Measurements from ENCODE around the gene MAPKAPK2. TPM values are rescaled to one million over a fixed set of nuclear protein-coding genes. Genes with fewer than 3 reads are reported as not detected.

MAPKAPK2 gene
- total RNA-seq, 1 experiment from 2014 or later = 20.7 TPM

DNA sequence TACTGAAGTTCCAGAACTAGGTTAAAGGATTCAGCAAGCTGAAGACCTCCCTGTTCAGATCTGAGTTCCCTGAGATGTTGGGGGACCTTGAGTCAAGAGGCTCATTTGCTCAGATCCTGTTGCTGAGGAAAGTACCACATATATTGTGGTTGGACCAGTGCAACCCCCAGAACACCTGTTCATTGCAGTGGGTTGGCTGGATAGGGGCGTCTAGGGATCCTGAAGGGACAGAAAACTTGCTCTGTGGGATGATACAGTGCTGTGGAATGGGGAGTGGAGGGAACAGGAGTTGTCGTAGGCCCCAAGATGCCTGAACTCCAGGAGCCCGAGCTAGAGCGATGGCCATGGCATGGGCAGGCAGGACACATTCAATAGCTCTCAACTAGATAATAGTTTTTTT, 24.6 kb upstream of the MAPKAPK2 start:
- no peak for DNase-seq (ENCODE audit: low read depth)

DNA sequence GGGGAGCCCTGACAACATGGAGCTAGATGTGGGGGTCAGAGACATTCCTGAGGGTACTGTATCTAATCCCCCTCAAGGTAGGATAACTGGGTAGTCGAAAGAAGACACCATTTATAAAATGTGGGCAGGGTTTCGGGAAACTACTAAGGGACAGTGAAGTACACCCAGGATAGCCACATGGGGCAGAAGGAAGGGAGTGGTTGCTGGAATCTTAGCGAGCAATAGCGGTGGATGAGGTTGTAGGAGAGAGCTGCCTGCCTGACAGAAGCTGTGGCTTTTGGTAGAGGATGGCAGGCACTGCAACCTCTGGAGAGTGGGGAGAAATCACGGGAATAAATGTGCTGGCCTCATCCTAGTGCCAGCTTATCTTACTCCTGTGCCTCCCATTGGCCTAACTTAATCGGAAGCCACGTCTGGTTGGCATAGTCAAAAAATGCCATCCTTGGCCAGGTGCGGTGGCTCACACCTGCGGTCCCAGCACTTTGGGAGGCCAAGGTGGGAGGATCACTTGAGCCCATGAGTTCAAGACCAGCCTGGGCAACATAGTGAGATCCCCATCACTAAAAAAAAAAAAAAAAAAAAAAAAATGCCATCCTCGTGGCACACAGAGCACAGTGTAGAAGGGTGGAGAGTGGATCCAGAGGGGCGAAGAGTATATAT, 23.4 kb upstream of the MAPKAPK2 start:
- no peak for DNase-seq (ENCODE audit: low read depth)

DNA sequence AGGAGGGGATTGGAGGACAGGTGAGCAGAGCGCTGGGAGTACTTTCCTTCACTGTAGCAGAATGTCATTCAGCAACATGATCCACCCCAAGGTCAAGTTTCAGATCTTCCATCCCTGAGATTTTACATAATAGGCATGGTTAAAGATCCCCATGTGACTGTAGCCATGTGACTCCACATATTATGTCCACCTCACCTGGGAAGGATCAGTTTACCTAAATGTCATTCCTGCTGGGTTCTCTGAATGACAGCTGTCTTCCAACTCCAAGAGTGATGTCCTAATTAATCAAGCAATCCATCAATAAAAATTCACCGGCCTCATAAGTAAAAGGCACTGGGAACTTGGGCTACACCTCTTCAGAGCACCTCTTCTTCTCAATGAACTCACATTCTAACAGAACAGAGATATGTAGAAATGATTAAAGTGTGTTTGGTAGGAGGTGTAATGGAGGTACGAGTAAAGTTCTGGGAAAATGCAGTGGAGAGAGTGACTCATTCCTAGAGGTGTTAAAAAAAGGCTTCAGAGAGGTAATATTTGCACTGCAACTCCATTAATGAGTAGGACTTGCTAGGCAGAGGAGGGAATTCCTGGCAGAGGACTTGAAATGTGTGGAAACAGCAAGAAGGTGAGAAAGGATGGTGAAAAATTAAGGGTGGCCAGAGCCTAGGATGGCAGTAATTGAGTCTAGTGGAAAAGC, 22.2 kb upstream of the MAPKAPK2 start:
- no peak for DNase-seq (ENCODE audit: low read depth)

DNA sequence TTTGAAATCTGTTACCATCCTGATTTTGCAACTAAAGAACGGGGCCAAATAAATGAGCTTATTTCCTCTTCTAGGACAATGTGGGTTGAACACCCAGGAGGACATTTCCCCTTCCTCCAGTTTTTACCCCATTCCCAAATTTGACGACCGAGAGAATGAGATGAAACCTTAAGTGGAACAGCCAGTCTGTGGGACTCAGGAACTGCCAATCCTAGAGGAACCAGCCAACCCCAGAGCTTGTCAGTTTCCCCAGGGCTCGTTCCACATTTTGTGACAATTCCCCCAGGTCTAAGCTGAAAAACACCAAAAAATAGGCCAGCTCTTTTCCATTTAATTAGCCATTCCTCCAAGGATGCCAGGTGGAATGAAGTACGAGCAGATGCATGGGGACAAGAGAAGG, 21.3 kb upstream of the MAPKAPK2 start:
- DNase-seq (ENCODE audit: low read depth) = no peak

DNA sequence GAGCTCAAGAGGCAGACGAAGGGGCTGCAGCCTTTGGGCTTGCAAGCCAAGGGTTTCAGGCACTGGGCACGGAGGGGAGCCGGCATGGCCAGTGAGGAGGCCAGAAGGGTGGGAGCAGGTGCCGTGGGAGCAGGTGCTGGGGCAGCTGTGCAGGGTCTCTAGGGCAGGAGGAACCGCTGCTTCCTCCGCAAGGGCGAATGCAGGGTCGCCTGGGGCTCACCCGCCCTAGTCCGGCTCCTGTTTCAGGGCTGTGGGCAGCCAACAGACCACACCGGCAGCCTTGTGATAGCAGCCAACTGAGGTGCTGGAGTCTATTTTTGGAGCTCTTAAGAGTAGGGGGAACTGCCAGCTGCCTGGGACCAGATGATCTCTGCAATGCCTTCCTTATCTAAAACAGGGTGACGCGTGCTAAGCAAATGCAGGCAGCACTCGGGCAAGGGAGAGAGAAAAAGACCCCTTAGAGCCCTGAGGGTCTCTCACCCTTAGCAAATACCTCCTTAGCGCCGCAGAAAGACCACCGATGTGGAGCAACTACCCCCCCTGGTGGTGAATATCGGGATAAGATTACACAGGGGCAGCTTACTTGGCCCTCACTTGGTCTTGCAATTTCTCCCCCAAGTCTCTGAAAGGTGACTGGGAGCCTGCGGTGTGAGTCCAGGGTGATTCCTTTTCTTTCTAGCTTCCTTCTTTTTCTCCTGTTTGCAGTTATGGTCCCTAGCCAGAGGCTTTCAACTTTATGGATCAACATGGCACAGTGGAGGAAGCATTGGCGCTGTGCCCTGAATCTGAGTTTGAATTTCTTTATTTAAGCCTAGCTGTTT, 20.7 kb upstream of the MAPKAPK2 start:
- DNase-seq (ENCODE audit: low read depth) = peak; percentile 50

DNA sequence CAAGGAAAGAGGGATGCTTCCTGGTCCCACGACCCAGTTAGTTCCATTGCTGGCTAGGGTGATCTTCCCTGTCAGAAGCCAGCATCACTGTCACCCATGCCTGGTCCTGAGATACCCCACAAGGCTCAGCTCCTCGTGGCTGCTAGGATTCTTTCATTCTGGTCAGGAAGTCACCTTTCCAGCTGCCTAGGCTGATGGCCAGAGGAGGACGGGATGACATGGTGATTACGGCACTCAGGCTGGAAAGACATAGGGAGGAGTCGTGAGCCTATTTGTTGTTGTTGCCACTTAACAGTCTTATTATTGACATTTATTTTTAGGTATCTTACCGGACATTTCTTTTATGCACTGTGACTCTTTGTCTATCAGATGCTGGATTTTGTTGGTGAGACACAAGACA, 20.0 kb upstream of the MAPKAPK2 start:
- DNase-seq (ENCODE audit: low read depth) = no peak

DNA sequence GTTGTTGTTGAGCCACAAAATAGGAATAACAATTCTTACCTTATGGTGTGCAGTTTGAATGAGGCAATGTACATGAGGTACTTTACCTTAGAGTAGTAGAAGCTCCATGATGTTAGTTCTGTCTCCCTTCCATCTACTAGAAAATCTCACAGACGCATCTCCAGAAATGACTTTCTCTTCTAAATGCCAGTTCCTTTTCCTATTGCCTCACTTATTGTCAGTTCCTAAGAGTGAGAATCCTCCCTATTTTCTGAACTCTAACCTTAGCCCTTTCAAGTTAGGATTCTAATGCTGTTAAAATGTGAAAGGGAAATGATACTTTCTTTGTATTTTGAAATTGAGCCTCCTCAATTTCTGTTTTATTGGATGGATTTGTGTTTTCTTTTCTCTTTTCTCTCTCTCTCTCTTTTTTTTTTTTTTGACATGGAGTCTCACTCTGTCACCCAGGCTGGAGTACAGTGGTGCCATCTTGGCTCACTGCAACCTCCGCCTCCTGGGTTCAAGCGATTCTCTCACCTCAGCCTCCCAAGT, 18.6 kb upstream of the MAPKAPK2 start:
- DNase-seq (ENCODE audit: low read depth) = no peak

DNA sequence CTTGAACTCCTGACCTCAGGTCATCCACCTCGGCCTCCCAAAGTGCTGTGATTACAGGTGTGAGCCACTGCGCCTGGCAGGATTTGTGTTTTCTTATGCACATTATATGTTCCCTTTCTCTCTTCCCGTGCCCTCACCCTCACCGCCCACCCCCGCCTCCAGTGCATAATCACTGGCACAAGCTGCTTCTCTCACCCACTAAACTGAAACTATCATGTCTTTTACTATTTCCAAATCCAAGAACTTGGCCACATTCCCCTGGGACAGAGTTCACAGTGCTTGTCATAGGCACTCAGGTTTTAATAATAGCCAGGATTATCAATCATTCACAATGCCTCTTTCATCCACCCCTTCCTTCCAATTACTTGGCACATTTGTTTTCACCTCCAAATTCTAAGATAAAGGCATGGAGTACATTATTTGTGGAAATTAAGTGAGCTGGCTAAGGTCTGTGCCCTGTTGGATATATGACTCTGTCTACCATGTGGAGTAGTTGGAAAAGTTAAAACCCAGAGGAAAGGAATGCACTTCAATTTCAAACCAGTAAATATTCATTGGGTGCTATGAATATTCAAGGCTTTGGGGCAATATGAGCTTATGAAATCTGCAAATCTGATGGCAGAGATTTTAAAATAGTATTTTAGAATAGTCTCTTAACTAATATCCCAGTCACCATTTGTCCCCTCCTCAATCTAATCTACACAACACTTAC, 17.6 kb upstream of the MAPKAPK2 start:
- no peak for DNase-seq (ENCODE audit: low read depth)

DNA sequence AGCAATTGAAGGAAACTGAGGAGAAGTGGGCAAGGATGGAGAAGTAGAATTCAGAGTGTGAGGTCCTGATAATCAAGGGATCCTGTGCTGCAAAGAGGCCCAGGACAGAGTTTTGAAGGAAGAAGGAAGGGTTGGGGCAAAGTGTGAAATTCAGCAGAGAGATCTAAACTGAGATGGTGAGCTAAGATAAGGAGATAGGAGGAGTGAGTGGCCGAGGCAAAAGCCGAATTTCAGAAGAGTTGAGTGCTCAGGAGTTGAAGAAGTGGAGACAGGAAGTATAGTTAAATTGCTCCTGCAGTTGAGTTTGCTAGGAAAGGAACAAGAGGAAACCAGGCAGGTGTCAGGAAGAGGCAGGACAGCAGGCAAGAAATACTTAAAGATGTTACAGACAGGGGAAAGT, 16.4 kb upstream of the MAPKAPK2 start:
- DNase-seq (ENCODE audit: low read depth) = no peak

DNA sequence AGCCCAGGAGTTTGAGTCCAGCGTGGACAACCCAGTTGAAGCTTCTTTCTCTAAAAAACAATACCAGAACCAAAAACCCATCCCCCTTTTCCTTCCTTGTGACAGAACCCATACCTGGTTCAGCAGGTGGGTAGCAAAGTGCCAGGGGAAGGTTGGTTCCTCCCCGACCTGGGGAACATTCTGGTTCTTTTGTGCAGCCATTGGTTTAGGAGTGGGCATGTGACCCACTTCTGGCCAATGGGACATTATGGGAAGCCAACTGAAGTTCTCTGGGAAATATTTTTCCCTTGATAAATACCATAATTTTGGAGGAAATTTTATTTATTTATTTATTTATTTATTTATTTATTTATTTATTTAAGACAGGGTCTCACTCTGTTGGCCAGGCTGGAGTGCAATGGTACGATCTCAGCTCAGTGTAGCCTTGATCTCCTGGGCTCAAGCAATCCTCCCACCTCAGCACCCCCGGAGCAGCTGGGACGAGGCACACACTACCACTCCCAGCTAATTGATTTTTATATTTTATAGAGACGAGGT, 15.8 kb upstream of the MAPKAPK2 start:
- no peak for DNase-seq (ENCODE audit: low read depth)

DNA sequence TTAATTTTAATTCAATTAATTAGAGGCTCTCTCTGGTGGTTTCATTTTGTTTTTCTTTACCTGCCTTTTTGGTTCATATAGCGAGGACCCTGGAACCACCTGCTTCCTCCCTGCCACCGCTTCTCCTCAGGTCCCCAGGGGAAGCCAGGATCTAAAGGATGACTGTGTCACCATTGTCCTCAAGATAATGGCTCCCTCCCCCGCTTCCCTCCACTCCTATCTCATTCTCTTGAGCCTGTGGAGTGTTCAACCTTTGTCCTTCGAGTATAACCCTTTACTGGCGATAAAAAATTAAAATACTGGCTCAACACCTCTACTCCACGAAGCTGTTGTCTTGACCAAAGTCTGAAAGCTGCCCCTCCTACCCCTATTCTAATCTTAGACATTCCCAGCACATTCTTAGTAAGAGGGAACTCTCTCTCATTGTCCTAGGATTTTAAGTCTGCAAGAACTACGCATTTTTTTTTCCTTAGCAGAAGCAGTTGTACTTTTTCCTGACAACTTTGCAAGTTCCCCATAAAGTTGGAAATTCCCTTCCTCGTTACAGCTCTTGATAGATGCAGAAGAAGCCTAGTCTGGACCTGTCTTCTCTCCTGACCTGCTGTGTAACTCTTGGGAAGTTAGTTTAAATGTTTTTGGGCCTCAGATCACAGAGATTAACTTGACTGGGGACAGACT, 12.6 kb upstream of the MAPKAPK2 start:
- no peak for DNase-seq (ENCODE audit: low read depth)

DNA sequence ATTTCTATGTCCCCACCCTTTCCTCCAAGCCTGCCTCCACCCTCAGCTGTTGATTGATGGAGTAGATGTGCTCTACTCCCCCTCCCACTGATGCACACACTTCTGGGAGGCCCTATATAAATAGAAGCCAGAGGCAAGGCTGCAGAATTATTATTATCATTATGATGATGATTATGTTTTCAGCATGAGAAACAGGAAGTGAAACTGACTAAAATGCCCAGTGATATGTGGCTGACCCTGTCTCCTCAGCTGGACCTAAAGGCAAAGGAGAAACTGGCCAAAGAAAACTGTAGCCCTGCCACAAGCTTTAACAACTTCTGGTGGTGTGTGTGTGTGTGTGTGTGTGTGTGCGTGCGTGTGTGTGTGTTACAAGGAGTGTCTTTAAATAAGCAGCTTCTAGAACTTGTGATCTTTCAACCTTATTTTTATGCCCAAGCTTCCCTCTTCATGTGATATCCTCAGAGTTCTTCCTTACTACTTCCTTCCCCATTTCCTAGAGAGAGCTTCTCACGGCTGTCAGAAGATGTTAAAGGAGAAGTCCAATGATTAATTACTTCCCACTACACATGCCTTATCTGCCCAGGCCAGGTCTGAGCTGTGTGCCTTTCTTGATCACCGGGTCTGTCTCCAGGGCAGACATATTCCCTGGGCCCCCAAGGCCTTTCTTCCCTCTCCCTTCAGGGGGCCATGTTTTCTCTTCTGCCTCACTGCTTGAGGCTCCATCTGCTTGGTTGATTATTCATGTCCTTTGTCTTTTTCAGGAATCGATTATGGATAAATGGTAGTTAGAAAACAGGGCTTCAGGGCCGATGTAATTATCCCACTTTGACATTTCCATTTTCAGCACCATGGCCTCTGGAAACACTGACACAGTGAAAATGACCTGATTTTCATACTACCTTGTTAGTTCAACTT, 11.6 kb upstream of the MAPKAPK2 start:
- DNase-seq (ENCODE audit: low read depth) = no peak

DNA sequence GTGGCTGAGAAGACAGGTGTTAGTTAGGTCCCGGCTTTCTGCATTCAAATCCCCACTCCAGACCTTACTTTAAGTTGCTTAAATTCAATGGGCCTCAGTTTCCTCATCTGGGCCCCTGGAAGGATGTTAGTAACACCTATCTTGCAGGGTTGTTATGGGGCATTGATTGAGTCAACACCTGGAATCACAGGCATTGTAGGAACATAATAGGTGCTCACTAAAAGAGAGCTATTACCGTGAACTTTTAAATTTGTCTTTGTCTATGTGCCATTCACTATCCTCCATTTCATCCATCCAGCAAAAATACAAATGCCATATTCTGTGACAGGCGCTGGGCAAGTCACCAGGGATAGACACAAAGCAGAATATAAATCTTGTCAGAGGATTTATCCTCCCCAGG, 10.5 kb upstream of the MAPKAPK2 start:
- no peak for DNase-seq (ENCODE audit: low read depth)

DNA sequence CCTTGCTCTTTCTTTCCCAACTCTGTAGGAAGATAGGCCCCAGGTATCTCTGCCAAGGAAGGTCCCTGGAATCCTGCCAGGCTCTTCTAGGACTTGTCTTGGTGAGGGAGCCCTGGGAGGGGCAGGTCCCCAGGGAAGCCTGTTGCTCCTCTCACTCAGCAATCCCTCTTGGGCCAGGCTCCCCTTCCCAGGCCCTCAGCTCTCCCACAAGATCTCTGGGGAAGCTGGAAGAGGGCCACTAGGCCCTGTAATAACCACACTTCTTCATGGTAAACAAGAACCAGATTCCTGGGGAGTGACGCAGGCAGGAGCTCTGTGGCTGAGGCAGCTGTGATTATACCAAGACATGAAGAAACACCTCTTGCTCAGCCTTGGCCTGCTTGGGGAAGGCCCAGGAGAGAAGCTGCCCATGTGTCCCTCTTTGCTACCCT, 9.9 kb upstream of the MAPKAPK2 start:
- peak; percentile 97 for DNase-seq (ENCODE audit: low read depth)

DNA sequence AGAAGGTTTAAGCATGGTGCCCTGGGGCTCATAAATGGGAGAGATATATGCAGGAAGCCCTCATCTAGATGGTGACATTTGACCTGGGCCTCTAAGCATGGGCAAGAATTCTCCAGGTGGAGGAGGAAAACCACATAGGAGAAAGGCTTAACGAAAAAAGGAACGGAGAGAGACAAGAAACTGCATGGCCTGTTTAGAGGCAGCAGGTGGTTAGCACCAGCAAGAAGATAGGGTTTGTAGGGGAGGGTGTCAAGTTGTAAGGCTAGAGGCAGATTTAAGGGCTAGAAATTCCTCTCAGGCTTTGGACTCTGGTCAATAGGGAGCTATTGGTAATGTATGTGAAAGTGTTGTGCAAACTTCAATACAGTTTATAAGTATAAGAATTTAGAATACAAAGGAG, 8.2 kb upstream of the MAPKAPK2 start:
- DNase-seq (ENCODE audit: low read depth) = no peak

DNA sequence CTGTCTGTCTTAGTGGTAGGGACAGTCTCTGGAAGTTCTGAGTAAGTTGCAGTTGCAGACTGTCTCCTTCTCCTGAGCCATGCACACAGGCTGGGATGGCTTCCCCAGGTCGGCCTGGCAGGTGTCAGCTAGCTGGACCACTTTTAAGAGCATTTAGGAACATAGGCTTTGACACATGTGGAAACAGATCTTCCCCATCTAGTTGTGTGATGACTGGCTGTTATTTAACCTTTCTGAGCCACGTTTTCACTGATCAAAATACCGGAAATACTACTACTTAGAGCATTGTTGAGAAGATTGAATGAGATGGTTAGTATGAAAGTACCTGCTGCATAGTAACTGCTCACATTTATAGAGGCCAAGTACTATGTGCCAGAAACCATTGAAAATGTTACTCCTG, 6.2 kb upstream of the MAPKAPK2 start:
- no peak for DNase-seq (ENCODE audit: low read depth)

DNA sequence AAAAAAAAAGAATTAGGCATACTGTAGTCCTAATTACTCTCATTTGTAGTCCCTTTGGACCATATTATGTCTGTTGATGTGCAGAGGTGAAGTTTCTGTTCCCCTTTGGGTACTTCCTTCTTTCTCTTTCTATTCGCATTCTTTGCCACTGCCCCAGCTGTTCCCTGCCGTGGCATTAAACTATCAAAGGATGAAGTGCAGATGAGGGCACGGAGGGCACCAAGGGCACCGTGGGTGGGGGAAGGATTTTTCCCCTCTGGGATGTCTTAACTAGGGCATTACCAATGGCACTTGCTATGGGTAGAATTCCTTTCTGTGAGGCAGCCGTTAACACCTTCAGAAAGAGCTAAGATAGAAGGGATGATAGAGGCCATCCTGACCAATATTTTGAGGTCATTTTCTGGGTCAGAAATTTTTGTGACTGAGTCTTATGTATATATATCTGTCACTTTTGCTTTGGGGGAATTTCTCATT, 4.9 kb upstream of the MAPKAPK2 start:
- no peak for DNase-seq (ENCODE audit: low read depth)

DNA sequence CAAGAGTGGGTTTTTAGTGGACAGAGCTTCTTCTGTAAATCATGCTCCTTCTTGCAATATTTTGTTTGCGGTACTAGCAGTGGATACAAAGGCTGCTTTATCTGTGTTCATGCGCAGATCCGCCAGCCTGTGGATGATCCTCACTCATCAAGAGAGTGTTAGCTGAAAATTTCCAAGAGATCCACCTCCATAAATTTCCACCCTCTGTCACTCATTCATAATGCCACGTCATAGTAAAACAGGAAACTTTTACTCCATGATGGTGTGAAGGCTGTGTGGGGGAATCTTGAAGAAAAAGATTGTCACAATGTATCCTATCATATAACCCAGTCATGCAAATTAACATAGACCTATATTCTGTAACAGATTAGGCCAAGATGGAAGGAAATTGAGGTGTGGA, 4.4 kb upstream of the MAPKAPK2 start:
- peak; percentile 31 for DNase-seq (ENCODE audit: low read depth)

DNA sequence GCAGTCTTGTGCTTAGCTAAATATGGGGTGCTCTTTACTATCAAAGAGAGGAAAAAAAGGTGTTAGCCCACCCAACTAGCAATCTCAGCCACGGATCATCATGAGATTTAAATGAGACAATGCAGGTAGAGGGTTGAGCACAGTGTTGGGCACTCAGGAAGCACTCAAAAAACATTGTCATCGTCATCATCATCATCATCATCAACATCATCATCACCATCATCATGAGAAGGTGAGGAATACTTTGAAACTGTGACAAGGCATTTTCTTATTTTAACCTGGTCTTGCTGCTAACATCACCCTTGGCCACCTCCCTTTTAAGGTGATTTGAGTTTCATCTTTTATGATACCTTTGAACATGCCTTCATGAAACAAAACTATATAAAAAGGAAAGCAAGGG, 3.3 kb upstream of the MAPKAPK2 start:
- DNase-seq (ENCODE audit: low read depth) = no peak

DNA sequence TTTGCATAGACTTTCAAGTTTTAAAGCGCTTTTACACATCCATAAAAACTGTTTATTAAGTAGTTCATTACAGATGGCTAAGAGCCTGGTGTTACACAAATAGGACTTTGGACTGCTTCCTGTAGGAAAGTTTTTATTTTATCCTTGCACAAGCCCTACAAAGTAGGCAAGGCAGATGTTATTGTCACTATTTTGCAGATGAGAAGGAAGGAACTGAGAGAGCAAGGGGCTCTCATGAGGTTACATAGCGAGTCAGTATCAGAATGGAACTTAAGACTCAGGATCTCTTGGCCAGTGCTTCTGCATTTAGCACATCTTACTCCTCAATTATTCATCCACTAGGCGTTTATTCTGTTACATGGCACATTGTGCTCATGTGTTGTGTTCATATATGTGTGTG, 2.6 kb upstream of the MAPKAPK2 start:
- DNase-seq (ENCODE audit: low read depth) = no peak
